Gastrocnemius medialis (tissue), 4 donors: ENCODE data around the gene TRAM2. TPM values are rescaled to one million over a fixed set of nuclear protein-coding genes. Genes with fewer than 3 reads are reported as not detected.
"Not testable (repeated sequence)": the region's sequence is repeated elsewhere in the genome, so short reads cannot be mapped to it uniquely, and the experiment has no call there.

ENCODE experiments used
- ATAC-seq, 2 donors: fragments of 150-250 bp; one replicate each; pipeline ENCODE4 v1.9.1; 2016
- DNase-seq, 2 donors: peaks; one replicate each; pipeline ENCODE4 v3.0.0-alpha.2; 2019
- H3K27ac ChIP-seq, 4 donors: fragments of 200-600 bp; sonication (generic); 1 replicate in 1 of 4; 2 replicates in 3 of 4; pipeline ENCODE4 v1.5.1; 2016 to 2018; ENCODE audit warnings: mild to moderate bottlenecking in 2 of 4, moderate library complexity in 1 of 4
- H3K27me3 ChIP-seq, 3 donors: fragments of 200-600 bp; sonication (generic) in 2 of 3; 1 replicate in 1 of 3; 2 replicates in 2 of 3; pipeline versions ENCODE4 v1.5.1 to v1.6.0; 2016 to 2019; ENCODE audit warnings: mild to moderate bottlenecking in 1 of 3, moderate library complexity in 1 of 3
- H3K36me3 ChIP-seq, 2 donors: fragments of 200-600 bp; sonication (generic) in 1 of 2; one replicate each; pipeline ENCODE4 v1.5.1; 2017 to 2018
- H3K4me1 ChIP-seq, 2 donors: fragments of 200-600 bp; sonication (generic) in 1 of 2; one replicate each; pipeline ENCODE4 v1.5.1; 2016 to 2017; ENCODE audit warnings: mild to moderate bottlenecking in 2 of 2
- H3K4me3 ChIP-seq, 4 donors: fragments of 200-600 bp; sonication (generic) in 3 of 4; 1 replicate in 1 of 4; 2 replicates in 3 of 4; pipeline ENCODE4 v1.5.1; 2016 to 2019; ENCODE audit warnings: mild to moderate bottlenecking in 2 of 4
- H3K9me3 ChIP-seq, 3 donors: fragments of 200-600 bp; sonication (generic) in 2 of 3; 1 replicate in 1 of 3; 2 replicates in 2 of 3; pipeline ENCODE4 v1.5.1; 2016 to 2019
- POLR2A ChIP-seq, 2 donors: fragments of 450-650 bp; IDR thresholded peaks; one replicate each; pipeline ENCODE4 v1.6.1; 2017; ENCODE audit warnings: antibody characterized with exemption in 2 of 2, mild to moderate bottlenecking in 2 of 2, moderate library complexity in 2 of 2
- in situ Hi-C, 4 donors: fragments of 200-750 bp; cut with MboI; loops; one replicate each; pipeline versions ENCODE4 v1.15.0 to v1.8.0; 2017; ENCODE audit warnings: low sequenced_read_pairs in 4 of 4
- intact Hi-C: fragments of 100-400 bp; cut with DNase I; formaldehyde crosslinking; loops from one replicate; pipeline ENCODE4 v1.15.1; 2023; ENCODE audit warnings: low total_unique reads
- total RNA-seq, 4 donors: library from RNA; depleted of rRNA; stranded (reverse); fragments of >200 nt; gene quantifications; one replicate each; pipeline versions ENCODE4 v1.1.0 to v1.2.3, GENCODE V29; 2016
- TF ChIP-seq, protein P1 (sequence below), 5 experiments: fragments of 450-650 bp in 3 of 5; fragments of 200-600 bp in 2 of 5; sonication (generic) in 2 of 5; IDR thresholded peaks in 4 of 5; conservative IDR thresholded peaks in 1 of 5; 1 replicate in 4 of 5; 2 replicates in 1 of 5; pipeline ENCODE4 v1.5.1; 2016 to 2019; ENCODE audit warnings: antibody characterized with exemption in 5 of 5, mild to moderate bottlenecking in 3 of 5, moderate library complexity in 3 of 5

Gene TRAM2
- total RNA-seq, 4 donors from 2014 or later, result 2.4 to 4.5 (median 3.6) TPM

DNA sequence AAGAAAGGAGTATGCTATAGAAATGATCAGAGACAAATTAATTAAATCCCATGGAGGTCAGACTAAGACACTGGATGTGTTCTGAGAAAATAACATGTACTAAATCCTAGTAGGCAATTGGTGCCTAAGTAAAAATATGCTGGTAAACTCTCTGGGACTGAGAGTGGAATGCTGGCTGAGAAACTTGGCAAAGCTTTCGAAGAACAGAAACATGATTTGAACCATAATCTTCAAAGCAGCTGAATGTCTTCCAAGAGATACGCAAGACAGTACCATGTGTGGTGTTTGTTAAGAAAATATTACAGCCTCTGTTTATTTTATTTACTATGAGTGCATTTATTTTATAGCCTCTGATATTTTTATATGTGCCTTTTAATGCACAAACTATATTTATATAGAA lies 101.6 kb downstream of the TRAM2 start:
- ATAC-seq, result no peak
- Histone ChIP-seq H3K27me3 (no peaks in the 10 kb centered on the region), H3K36me3 (no peaks in the 10 kb centered on the region), H3K9me3 (no peaks in the 10 kb centered on the region), H3K4me1 (no peaks in the 10 kb centered on the region), H3K4me3 (no peak overlapping the region), H3K27ac (no peak overlapping the region)
- in situ Hi-C loops, result loop anchor here in 1 of 4 donors (25.0 kb wide), 1 partner anchor 112 kb away; the partner anchor contains the start of gene TRAM2
- intact Hi-C loops, result no loop called here
- no peak for DNase-seq
- TF ChIP-seq POLR2A (IDR thresholded peaks at IDR 0.05), result no peak
- TF ChIP-seq, protein P1, sequence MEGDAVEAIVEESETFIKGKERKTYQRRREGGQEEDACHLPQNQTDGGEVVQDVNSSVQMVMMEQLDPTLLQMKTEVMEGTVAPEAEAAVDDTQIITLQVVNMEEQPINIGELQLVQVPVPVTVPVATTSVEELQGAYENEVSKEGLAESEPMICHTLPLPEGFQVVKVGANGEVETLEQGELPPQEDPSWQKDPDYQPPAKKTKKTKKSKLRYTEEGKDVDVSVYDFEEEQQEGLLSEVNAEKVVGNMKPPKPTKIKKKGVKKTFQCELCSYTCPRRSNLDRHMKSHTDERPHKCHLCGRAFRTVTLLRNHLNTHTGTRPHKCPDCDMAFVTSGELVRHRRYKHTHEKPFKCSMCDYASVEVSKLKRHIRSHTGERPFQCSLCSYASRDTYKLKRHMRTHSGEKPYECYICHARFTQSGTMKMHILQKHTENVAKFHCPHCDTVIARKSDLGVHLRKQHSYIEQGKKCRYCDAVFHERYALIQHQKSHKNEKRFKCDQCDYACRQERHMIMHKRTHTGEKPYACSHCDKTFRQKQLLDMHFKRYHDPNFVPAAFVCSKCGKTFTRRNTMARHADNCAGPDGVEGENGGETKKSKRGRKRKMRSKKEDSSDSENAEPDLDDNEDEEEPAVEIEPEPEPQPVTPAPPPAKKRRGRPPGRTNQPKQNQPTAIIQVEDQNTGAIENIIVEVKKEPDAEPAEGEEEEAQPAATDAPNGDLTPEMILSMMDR (IDR thresholded peaks at IDR 0.05 in 4 of 5, conservative IDR thresholded peaks at IDR 0.05 in 1 of 5), result no peak

DNA sequence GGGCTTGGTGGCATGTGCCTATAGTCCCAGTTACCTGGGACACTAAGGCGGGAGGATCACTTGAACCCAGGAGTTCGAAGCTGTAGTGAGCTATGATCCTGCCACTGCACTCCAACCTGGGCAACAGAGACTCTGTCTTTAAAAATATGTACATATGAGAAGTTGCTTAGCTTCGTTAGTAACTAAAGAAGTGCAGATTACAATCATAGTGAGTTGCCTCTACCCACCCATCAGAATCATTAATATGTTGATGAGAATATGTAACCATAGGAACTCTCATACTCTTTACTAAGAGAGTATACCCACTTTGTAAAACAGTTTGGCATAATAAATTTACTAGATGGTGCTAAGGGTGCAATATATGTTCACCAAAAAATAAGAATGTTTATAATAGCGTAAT lies 102.7 kb downstream of the TRAM2 start:
- Histone ChIP-seq H3K4me1 (no peaks in the 10 kb centered on the region), H3K36me3 (no peaks in the 10 kb centered on the region), H3K27ac (no peak overlapping the region), H3K27me3 (no peaks in the 10 kb centered on the region), H3K9me3 (no peaks in the 10 kb centered on the region), H3K4me3 (no peak overlapping the region)
- in situ Hi-C loops, result no loop called here
- TF ChIP-seq POLR2A (IDR thresholded peaks at IDR 0.05), result no peak
- TF ChIP-seq, protein P1 (IDR thresholded peaks at IDR 0.05 in 4 of 5, conservative IDR thresholded peaks at IDR 0.05 in 1 of 5), result no peak
- DNase-seq (no peak), ATAC-seq (no peak)
- intact Hi-C loops, result no loop called here

DNA sequence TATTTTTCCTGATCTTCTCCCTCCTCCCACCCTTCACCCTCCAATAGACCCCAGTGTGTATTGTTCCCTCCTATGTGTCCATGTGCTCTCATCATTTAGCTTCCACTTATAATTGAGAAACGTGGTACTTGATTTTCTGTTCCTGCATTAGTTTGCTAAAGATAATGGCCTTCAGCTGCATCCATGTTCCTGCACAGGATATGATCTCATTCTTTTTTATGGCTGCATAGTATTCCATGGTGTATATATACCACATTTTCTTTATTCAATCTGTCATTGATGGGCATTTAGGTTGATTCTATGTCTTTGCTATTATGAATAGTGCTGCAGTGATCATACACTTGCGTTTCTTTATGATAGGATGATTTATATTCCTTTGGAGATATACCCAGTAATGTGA lies 115.7 kb downstream of the TRAM2 start:
- ATAC-seq, H3K4me1 ChIP-seq, H3K4me3 ChIP-seq, H3K27me3 ChIP-seq, in situ Hi-C loops, H3K36me3 ChIP-seq, DNase-seq, intact Hi-C loops, H3K9me3 ChIP-seq, H3K27ac ChIP-seq: not testable (repeated sequence)

DNA sequence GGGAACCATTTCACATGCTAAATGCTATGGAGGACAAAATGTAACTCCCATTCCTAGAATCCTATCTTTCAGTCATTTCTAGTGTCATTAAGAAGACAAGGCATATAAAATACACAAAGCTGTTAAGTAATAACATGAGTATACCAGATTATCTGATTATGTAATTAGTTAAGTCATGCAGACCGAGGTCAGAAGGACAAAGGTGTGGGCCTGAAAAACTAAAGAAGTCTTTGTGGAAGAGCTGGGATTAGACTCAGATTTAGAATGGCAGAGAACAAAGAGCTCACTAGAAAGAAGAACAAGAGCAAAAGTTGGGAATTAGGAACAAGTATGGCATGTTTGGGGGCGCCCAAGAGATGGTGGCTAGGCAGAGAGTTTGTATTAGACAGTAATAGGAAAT lies 119.8 kb downstream of the TRAM2 start:
- no peak for DNase-seq
- Histone ChIP-seq H3K36me3 (no peaks in the 10 kb centered on the region), H3K27ac (no peak overlapping the region), H3K9me3 (no peaks in the 10 kb centered on the region), H3K27me3 (no peaks in the 10 kb centered on the region), H3K4me1 (no peaks in the 10 kb centered on the region), H3K4me3 (no peak overlapping the region)
- in situ Hi-C loops, result no loop called here
- no peak for ATAC-seq
- TF ChIP-seq POLR2A (IDR thresholded peaks at IDR 0.05), result no peak
- TF ChIP-seq, protein P1 (IDR thresholded peaks at IDR 0.05 in 4 of 5, conservative IDR thresholded peaks at IDR 0.05 in 1 of 5), result no peak
- intact Hi-C loops, result no loop called here

DNA sequence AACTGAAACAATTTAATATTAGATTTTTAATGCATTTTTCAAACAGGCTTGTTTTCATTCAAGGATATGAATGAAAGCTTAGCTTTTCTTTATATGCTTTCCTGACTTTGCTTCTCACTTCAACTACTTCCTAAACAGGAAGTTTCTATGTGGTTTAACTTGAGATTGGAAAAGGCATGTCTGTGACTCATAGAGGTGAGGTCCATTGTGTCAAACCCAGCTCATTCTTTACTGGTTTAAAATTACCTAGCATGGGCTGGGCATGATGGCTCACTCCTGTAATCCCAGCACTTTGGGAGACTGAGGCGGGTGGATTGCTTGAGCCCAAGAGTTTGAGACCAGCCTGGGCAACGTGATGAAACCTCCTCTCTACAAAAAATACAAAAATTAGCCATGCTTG lies 122.3 kb downstream of the TRAM2 start:
- no peak overlapping the region for H3K27ac ChIP-seq
- ATAC-seq, result no peak
- H3K36me3 ChIP-seq, result no peaks in the 10 kb centered on the region
- H3K4me1 ChIP-seq, result no peaks in the 10 kb centered on the region
- H3K27me3 ChIP-seq, result no peaks in the 10 kb centered on the region
- DNase-seq, result no peak
- TF ChIP-seq, protein P1 (IDR thresholded peaks at IDR 0.05 in 4 of 5, conservative IDR thresholded peaks at IDR 0.05 in 1 of 5), result no peak
- no peak for TF ChIP-seq POLR2A (IDR thresholded peaks at IDR 0.05)
- H3K4me3 ChIP-seq, result no peak overlapping the region
- in situ Hi-C loops (no loop called here), intact Hi-C loops (no loop called here)
- peaks cover 0 to 6% (median 0%) of the 10 kb centered on the region in 3 donors for H3K9me3 ChIP-seq

Other genes starting within 250 kb of the TRAM2 start
- gene PAQR8, start 214.9 kb downstream of the TRAM2 start, total RNA-seq, result 1 to 10 TPM in 1 of 4 donors, under 1 TPM in 3; 0.39 to 1.1 (median 0.72) TPM
- gene EFHC1, start 156.7 kb downstream of the TRAM2 start, total RNA-seq, result 1 to 10 TPM in 3 of 4 donors, under 1 TPM in 1; 0.46 to 9.3 (median 1.5) TPM
- gene TMEM14A, start 94.1 kb upstream of the TRAM2 start, total RNA-seq, result 1 to 10 TPM in 2 of 4 donors, under 1 TPM in 1, not detected in 1; 0.75 to 1.8 (median 1.4) TPM
- gene GSTA2, start 186.4 kb upstream of the TRAM2 start, total RNA-seq, result not detected
- under 1 TPM in 1 of 4 donors, not detected in 3; 0.27 TPM for gene GSTA1, start 226.8 kb upstream of the TRAM2 start, total RNA-seq